Loucy (cell line): ENCODE data around the gene HOTAIR.

ENCODE experiments used
- EZH2phosphoT487 ChIP-seq: fragments of 200-600 bp; IDR thresholded peaks from 2 replicates; pipeline ENCODE4 v1.6.1; 2018; ENCODE audit warnings: antibody characterized with exemption, mild to moderate bottlenecking, moderate library complexity, borderline replicate concordance
- TF ChIP-seq, protein P1 (sequence below): fragments of 200-600 bp; sonication (generic); conservative IDR thresholded peaks from 2 replicates; pipeline ENCODE4 v1.5.1; 2014; ENCODE audit warnings: mild to moderate bottlenecking, antibody characterized with exemption, low read length

DNA sequence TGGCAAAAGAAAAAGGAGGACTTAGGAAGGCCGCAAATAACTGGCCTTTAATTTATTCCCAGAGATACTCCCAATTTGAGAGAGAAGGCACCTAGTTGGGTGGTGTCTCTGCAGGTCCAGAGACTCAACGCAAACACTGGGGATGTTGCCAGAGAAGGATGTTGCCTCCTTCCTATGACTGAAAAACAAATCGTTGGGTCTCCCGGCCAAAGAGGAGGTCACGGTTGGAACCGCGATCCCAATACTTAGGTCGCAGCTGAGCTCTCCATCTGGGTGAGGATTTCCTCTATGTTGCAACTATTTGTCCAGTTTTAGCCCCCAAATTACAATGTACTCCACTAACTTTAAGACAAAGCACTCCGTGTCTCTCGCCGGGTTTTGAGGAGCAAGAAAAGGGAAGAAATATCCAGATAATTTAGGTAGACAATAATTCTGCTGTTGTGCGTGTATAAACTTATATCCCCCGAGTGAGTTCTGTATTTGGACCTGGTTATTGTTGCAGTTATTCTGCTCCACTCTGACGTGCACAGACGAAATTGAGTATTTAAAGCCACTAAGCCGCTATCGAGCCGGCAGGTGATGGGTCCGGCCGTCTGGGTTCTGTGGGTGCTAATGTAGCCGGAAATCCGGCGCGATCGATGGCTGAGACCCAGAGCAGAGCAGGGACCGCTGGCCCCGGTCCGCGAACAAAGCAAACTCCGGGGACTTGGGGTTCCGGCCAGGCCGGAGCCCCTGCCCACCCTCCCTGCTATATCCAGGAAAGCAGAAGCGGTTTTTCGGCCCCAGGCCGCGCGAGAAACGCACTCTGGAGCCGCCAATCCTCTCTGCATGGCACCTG lies 14.3 kb downstream of the HOTAIR start:
- TF ChIP-seq, protein P1, sequence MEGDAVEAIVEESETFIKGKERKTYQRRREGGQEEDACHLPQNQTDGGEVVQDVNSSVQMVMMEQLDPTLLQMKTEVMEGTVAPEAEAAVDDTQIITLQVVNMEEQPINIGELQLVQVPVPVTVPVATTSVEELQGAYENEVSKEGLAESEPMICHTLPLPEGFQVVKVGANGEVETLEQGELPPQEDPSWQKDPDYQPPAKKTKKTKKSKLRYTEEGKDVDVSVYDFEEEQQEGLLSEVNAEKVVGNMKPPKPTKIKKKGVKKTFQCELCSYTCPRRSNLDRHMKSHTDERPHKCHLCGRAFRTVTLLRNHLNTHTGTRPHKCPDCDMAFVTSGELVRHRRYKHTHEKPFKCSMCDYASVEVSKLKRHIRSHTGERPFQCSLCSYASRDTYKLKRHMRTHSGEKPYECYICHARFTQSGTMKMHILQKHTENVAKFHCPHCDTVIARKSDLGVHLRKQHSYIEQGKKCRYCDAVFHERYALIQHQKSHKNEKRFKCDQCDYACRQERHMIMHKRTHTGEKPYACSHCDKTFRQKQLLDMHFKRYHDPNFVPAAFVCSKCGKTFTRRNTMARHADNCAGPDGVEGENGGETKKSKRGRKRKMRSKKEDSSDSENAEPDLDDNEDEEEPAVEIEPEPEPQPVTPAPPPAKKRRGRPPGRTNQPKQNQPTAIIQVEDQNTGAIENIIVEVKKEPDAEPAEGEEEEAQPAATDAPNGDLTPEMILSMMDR = no peak
- TF ChIP-seq EZH2phosphoT487 = no peak
